Heart left ventricle (tissue), 13 donors: ENCODE measurements around the gene MRPS6.

Experiments used
- POLR2A ChIP-seq, 2 donors: fragments of 450-650 bp; IDR thresholded peaks; one replicate each; pipeline ENCODE4 v1.6.1; 2017; ENCODE audit warnings: antibody characterized with exemption in 2 of 2, mild to moderate bottlenecking in 2 of 2, moderate library complexity in 2 of 2
- TF ChIP-seq, protein P1 (sequence below), 12 donors: fragments of 200-600 bp; sonication (generic) in 4 of 12; IDR thresholded peaks; one replicate each; pipeline versions ENCODE4 v1.5.0 to v1.8.0; 2018 to 2022; ENCODE audit warnings: antibody characterized with exemption in 12 of 12, mild to moderate bottlenecking in 5 of 12
- donor health status: ischemic (EF 13 %, LVEDD 7.1; RV severe dilation, severe dysfunction).
- donor health status: DM: no; HTN: yes; CAD: no.
- donor health status: DM: no; HTN: no; CAD: no.
- donor health status: ischemic (EF 25% LVEDD 6.9; RV normal size, moderate dysfunction).
- donor health status: ischemic (EF 25% LVEDD 5.7; RV mildly dilated, moderate dysfunction).
- donor health status: ischemic (EF 35%, LVEDD 5.7; RV mildly dilated, moderate dysfunction).
- donor health status: nonischemic (EF 11% LVEDD 7.7; RV severe dilation, severe dysfunction).
- donor health status: DM: yes; HTN: yes; CAD: no.
- donor health status: PGD.
- donor health status: ischemic (EF 29% LVEDD 5.4; RV normal size, mild dysfunction).
- donor health status: nonischemic (EF 23%, LVEDD 6.1; RV moderate dilation, normal function).

DNA sequence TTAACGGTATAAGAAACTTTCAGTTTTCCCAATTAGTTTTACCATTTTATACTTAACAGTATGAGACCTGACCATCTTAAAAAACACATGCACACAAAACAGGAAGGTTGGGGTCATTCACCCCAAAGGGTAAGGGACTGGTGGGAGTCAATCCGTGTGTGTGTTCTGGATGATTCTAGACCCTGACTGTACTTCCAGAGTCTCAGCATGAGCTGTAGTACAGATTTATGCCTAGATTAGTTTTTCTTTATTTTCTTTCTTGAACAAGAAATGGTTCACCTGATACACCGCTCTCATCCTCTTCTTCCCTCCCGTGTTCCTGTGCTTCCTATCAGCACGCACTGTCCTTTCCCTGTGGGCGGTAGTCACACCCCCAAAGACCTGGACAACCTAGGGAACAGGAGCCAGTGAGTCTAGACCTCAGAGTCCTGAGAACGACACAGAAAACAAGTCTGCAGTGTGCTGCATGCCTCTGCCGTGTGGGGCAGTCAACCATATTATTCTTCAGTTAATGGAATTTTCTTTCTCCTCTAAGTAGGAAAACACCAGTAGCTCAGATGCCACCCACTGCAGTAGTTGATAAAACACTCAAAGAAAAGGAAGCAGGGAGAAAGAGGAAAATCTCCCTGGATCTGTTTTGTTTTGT lies 38.9 kb upstream of the MRPS6 start:
- TF ChIP-seq, protein P1, sequence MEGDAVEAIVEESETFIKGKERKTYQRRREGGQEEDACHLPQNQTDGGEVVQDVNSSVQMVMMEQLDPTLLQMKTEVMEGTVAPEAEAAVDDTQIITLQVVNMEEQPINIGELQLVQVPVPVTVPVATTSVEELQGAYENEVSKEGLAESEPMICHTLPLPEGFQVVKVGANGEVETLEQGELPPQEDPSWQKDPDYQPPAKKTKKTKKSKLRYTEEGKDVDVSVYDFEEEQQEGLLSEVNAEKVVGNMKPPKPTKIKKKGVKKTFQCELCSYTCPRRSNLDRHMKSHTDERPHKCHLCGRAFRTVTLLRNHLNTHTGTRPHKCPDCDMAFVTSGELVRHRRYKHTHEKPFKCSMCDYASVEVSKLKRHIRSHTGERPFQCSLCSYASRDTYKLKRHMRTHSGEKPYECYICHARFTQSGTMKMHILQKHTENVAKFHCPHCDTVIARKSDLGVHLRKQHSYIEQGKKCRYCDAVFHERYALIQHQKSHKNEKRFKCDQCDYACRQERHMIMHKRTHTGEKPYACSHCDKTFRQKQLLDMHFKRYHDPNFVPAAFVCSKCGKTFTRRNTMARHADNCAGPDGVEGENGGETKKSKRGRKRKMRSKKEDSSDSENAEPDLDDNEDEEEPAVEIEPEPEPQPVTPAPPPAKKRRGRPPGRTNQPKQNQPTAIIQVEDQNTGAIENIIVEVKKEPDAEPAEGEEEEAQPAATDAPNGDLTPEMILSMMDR (IDR thresholded peaks at IDR 0.05), result no peak
- TF ChIP-seq POLR2A (IDR thresholded peaks at IDR 0.05), result no peak
